Body of pancreas (tissue), 4 donors: ENCODE data around the gene MEG3.

ENCODE experiments used
- POLR2A ChIP-seq, 3 donors: fragments of 450-650 bp; IDR thresholded peaks; one replicate each; pipeline ENCODE4 v1.6.1; 2016; ENCODE audit warnings: antibody characterized with exemption in 3 of 3, mild to moderate bottlenecking in 2 of 3
- TF ChIP-seq, protein P1 (sequence below), 7 experiments: fragments of 450-650 bp in 4 of 7; fragments of 200-600 bp in 3 of 7; sonication (generic) in 3 of 7; IDR thresholded peaks; one replicate each; pipeline ENCODE4 v1.5.1; 2016 to 2019; ENCODE audit warnings: antibody characterized with exemption in 7 of 7

DNA sequence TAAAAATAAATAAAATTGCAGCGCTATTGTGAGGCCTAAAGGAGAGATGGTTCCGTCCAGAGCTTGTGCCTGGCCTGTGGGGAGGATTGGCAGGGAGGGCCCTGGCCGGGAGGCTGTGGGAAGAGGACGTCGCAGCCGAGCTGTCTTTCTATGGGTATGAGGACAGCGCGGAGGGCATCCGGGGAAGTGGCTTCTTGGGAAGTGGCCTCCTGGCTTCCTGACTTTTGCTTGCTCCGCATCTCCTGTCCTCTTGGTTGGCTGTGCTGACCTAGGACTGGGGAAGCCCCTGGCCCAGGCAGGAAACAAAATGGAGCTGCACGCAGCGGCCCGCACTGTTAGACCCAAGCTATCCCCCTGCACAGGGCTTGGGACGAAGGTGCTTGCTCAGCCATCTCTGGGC, 22.2 kb upstream of the MEG3 start:
- no peak for TF ChIP-seq POLR2A (IDR thresholded peaks at IDR 0.05)
- TF ChIP-seq, protein P1, sequence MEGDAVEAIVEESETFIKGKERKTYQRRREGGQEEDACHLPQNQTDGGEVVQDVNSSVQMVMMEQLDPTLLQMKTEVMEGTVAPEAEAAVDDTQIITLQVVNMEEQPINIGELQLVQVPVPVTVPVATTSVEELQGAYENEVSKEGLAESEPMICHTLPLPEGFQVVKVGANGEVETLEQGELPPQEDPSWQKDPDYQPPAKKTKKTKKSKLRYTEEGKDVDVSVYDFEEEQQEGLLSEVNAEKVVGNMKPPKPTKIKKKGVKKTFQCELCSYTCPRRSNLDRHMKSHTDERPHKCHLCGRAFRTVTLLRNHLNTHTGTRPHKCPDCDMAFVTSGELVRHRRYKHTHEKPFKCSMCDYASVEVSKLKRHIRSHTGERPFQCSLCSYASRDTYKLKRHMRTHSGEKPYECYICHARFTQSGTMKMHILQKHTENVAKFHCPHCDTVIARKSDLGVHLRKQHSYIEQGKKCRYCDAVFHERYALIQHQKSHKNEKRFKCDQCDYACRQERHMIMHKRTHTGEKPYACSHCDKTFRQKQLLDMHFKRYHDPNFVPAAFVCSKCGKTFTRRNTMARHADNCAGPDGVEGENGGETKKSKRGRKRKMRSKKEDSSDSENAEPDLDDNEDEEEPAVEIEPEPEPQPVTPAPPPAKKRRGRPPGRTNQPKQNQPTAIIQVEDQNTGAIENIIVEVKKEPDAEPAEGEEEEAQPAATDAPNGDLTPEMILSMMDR (IDR thresholded peaks at IDR 0.05), result no peak
